Measurements from ENCODE around the gene E2F3. TPM values are rescaled to one million over a fixed set of nuclear protein-coding genes. Genes with fewer than 3 reads are reported as not detected.

Gene E2F3
- total RNA-seq, 1 experiment from 2014 or later, result 35.7 TPM

- Histone ChIP-seq H3K9me3 (ENCODE audit: control insufficient read depth, low read depth, low read length) (no peaks in the 10 kb centered on the region), H3K4me1 (ENCODE audit: insufficient read depth, low read length) (no peaks in the 10 kb centered on the region), H3T11ph (ENCODE audit: low read length) (no peak overlapping the region), H3K27me3 (ENCODE audit: insufficient read depth, low read length) (no peaks in the 10 kb centered on the region), H3K9ac (ENCODE audit: extremely low read depth, insufficient read length, low read length) (no peak overlapping the region), H3K4ac (ENCODE audit: low read depth, low read length) (no peak overlapping the region), H2BK15ac (ENCODE audit: low read depth, low read length) (no peak overlapping the region), H3K23me2 (ENCODE audit: insufficient read length, low read depth, low read length, poor library complexity, severe bottlenecking) (no peaks in the 10 kb centered on the region), H3K79me2 (ENCODE audit: insufficient read depth, low read length) (no peaks in the 10 kb centered on the region), H3K56ac (ENCODE audit: insufficient read length, low read depth, low read length) (no peak overlapping the region), H3K14ac (ENCODE audit: insufficient read depth, low read length) (no peak overlapping the region), H2BK20ac (ENCODE audit: low read depth, low read length, poor library complexity, severe bottlenecking) (no peak overlapping the region), H3K27ac (ENCODE audit: insufficient read length, low read depth, low read length) (no peak overlapping the region), H4K8ac (replicated peaks; ENCODE audit: insufficient read length, low read depth, low read length) (no peak overlapping the region), H3K4me2 (ENCODE audit: insufficient read depth, insufficient read length, low read length) (no peak overlapping the region), H3K79me1 (ENCODE audit: insufficient read depth, low read depth, low read length, poor library complexity, severe bottlenecking) (no peaks in the 10 kb centered on the region), H2AK5ac (ENCODE audit: insufficient read length, low read length) (no peak overlapping the region), H2AFZ (ENCODE audit: low read length) (no peak overlapping the region), H3K18ac (ENCODE audit: insufficient read length, low read depth, low read length) (no peak overlapping the region), H2BK12ac (ENCODE audit: insufficient read length, low read depth, low read length) (no peak overlapping the region), H4K20me1 (ENCODE audit: control insufficient read depth, insufficient read depth, insufficient read length) (no peaks in the 10 kb centered on the region), H4K5ac (ENCODE audit: insufficient read length, low read depth, low read length) (no peak overlapping the region), H3K23ac (ENCODE audit: insufficient read length, low read depth, low read length) (no peak overlapping the region), H2BK5ac (ENCODE audit: insufficient read length, low read length) (no peak overlapping the region), H4K91ac (ENCODE audit: insufficient read length, low read depth, low read length) (no peak overlapping the region), H2BK120ac (ENCODE audit: low read depth, low read length, poor library complexity, severe bottlenecking) (no peak overlapping the region)
- Mint-ChIP-seq H3K27me3 (ENCODE audit: low read depth) (peaks cover 4% of the 10 kb centered on the region; the same call in 1 of the 2 replicates), H3K4me1 (peaks cover 2 to 5% of the 10 kb centered on the region in 2 experiments; a peak in 2 of 4 replicates), H3K9me3 (no peaks in the 10 kb centered on the region), H3K4me3 (no peak overlapping the region), H3K36me3 (ENCODE audit: insufficient read depth in 1 of 3, low read depth in 3 of 3) (no peaks in the 10 kb centered on the region), H3K27ac (no peak overlapping the region)
- whole genome bisulfite sequencing (ENCODE audit: extremely low coverage, insufficient read length, low lambda C conversion rate), result no CpG with 5 or more reads among the region's 1 CpG
- DNase-seq, result no peak
- TF ChIP-seq CTCF (conservative IDR thresholded peaks at IDR 0.05), result no peak
Observed at GRCh38 chr6:20362623-20363022, 39.1 kb upstream of the E2F3 start.

All from H9 (cell line).